ENCODE data around the gene ZNF35.
"Not testable (repeated sequence)": the region's sequence is repeated elsewhere in the genome, so short reads cannot be mapped to it uniquely, and the experiment has no call there.

The ZNF35 gene

GRCh38 chr3:44648564-44649229 lies at the start of gene ZNF35:
Gene ZNF35, plus strand, starts transcription at chr3:44648732. Its CDS starts 2,336 bp downstream, at chr3:44651068.
- no peak for DNase-seq (ENCODE audit: low read depth in 2 of 2, low spot score in 1 of 2)

- no peak for DNase-seq (ENCODE audit: low read depth in 2 of 2, low spot score in 1 of 2)
Observed at GRCh38 chr3:44601749-44602148, 46.8 kb upstream of the ZNF35 start.

- no peak for DNase-seq (ENCODE audit: low read depth in 2 of 2, low spot score in 1 of 2)
Observed at GRCh38 chr3:44612678-44613077, 35.9 kb upstream of the ZNF35 start.

GRCh38 chr3:44624749-44625480 lies 23.6 kb upstream of the ZNF35 start, which contains the start of gene ZNF197:
Gene ZNF197, plus strand, starts transcription at chr3:44625036. Its CDS starts 4,119 bp downstream, at chr3:44629155.
- DNase-seq (ENCODE audit: low read depth in 2 of 2, low spot score in 1 of 2): peak; percentile 17 to 24

GRCh38 chr3:44628716-44629115 lies 19.8 kb upstream of the ZNF35 start:
- DNase-seq (ENCODE audit: low read depth in 2 of 2, low spot score in 1 of 2): no peak

- no peak for DNase-seq (ENCODE audit: low read depth in 2 of 2, low spot score in 1 of 2)
Observed at GRCh38 chr3:44632193-44632592, 16.3 kb upstream of the ZNF35 start.

- no peak for DNase-seq (ENCODE audit: low read depth in 2 of 2, low spot score in 1 of 2)
Observed at GRCh38 chr3:44642337-44642736, 6.2 kb upstream of the ZNF35 start.

GRCh38 chr3:44643024-44643423 lies 5.5 kb upstream of the ZNF35 start:
- no peak for DNase-seq (ENCODE audit: low read depth in 2 of 2, low spot score in 1 of 2)

- no peak for DNase-seq (ENCODE audit: low read depth in 2 of 2, low spot score in 1 of 2)
Observed at GRCh38 chr3:44647771-44648170, 761 bp upstream of the ZNF35 start.

GRCh38 chr3:44649709-44650108 lies 1.2 kb downstream of the ZNF35 start:
- DNase-seq (ENCODE audit: low read depth in 2 of 2, low spot score in 1 of 2): no peak

- DNase-seq (ENCODE audit: low read depth in 2 of 2, low spot score in 1 of 2): no peak
Observed at GRCh38 chr3:44654039-44654438, 5.5 kb downstream of the ZNF35 start.

GRCh38 chr3:44659015-44659414 lies 10.5 kb downstream of the ZNF35 start:
- DNase-seq (ENCODE audit: low read depth in 2 of 2, low spot score in 1 of 2): no peak

- no peak for DNase-seq (ENCODE audit: low read depth in 2 of 2, low spot score in 1 of 2)
Observed at GRCh38 chr3:44659434-44659833, 10.9 kb downstream of the ZNF35 start.

GRCh38 chr3:44661189-44661588 lies 12.7 kb downstream of the ZNF35 start:
- DNase-seq (ENCODE audit: low read depth in 2 of 2, low spot score in 1 of 2): no peak

- DNase-seq (ENCODE audit: low read depth in 2 of 2, low spot score in 1 of 2): no peak
Observed at GRCh38 chr3:44665173-44665572, 16.6 kb downstream of the ZNF35 start.

- DNase-seq (ENCODE audit: low read depth in 2 of 2, low spot score in 1 of 2): no peak
Observed at GRCh38 chr3:44666346-44666745, 17.8 kb downstream of the ZNF35 start.

- DNase-seq (ENCODE audit: low read depth in 2 of 2, low spot score in 1 of 2): no peak
Observed at GRCh38 chr3:44669760-44670159, 21.2 kb downstream of the ZNF35 start.

GRCh38 chr3:44673466-44673865 lies 24.9 kb downstream of the ZNF35 start:
- DNase-seq (ENCODE audit: low read depth in 2 of 2, low spot score in 1 of 2): not testable (repeated sequence)

- DNase-seq (ENCODE audit: low read depth in 2 of 2, low spot score in 1 of 2): no peak
Observed at GRCh38 chr3:44674211-44674610, 25.7 kb downstream of the ZNF35 start.

GRCh38 chr3:44678480-44679116 lies 30.1 kb downstream of the ZNF35 start:
- no peak for DNase-seq (ENCODE audit: low read depth in 2 of 2, low spot score in 1 of 2)

GRCh38 chr3:44680921-44681455 lies 32.5 kb downstream of the ZNF35 start:
- DNase-seq (ENCODE audit: low read depth in 2 of 2, low spot score in 1 of 2): no peak

Data from stimulated activated CD8-positive, alpha-beta memory T cell treated with anti-CD3 and anti-CD28 coated beads, Interleukin-4, amount 100 ng/mL, for 1 hour (primary cell).